A172 (cell line): Measurements from ENCODE around the gene PREPL. TPM values are rescaled to one million over a fixed set of nuclear protein-coding genes. Genes with fewer than 3 reads are reported as not detected.
A peak's percentile ranks its signal among the peaks of the same experiment; 100 is the strongest.

ENCODE experiments used
- DNase-seq: peaks from one replicate; pipeline ENCODE4 v3.0.0-alpha.2; 2015; ENCODE audit warnings: low spot score
- total RNA-seq: library from RNA; depleted of rRNA; stranded (reverse); fragments of >200 nt; shearing (Covaris generic); gene quantifications from 2 replicates; pipeline ENCODE4 v1.2.3, GENCODE V29; 2014

PREPL gene
- total RNA-seq, 1 experiment from 2014 or later: 62.7 TPM

DNA sequence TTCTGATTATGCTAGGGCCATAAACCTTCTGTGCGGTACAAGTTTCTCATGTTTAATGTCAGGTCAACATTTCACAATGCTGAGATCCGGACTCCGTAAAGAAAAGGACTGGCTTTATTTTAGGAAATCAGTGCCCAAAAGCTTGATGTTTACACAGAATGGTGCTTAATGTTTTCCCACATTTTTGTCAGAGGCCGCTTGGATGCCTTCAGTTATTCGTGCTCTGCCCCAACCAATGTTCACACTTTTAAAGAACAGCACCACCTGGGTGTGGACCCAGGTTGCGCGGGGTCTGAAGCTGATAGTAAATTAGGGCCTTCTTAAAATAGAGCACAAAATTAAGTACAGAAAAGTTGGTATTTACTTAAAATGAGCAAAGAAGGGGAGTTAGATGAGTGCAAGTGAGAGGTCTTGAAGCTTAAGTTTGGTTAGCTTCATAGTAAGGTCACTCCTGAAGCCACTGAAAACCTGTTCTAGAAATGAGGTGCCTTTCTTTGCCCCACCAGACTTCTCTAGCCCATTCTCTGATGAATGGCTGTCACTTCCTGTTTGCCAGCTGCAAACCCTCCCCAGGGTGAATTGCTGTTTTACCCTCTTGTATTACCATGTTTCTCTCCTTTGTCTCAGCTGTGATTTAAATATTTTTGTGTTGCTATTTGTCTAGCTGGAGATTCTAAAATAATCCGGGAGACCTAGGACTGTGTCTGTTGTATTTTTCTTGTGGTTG, 65.5 kb downstream of the PREPL start:
- no peak for DNase-seq

DNA sequence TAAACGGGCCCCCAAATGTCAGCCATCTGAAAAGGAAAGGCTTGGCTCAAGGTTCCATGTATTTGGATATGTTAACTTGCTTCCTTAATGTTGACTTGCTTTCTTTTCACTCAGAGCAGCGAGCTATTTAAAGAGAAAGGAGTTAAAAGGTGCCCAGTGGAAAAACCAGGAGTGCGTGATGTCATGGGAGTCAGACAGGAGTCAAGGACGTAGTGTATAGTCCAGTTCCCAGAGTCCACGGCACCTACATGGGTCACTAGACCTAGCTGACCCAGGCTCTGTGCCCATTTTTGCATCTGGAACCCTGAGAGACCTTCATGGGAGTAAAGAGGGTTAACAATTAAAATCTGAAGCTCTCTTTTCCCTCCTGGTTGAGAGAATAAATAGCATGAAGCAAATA, 66.2 kb downstream of the PREPL start:
- DNase-seq: no peak

DNA sequence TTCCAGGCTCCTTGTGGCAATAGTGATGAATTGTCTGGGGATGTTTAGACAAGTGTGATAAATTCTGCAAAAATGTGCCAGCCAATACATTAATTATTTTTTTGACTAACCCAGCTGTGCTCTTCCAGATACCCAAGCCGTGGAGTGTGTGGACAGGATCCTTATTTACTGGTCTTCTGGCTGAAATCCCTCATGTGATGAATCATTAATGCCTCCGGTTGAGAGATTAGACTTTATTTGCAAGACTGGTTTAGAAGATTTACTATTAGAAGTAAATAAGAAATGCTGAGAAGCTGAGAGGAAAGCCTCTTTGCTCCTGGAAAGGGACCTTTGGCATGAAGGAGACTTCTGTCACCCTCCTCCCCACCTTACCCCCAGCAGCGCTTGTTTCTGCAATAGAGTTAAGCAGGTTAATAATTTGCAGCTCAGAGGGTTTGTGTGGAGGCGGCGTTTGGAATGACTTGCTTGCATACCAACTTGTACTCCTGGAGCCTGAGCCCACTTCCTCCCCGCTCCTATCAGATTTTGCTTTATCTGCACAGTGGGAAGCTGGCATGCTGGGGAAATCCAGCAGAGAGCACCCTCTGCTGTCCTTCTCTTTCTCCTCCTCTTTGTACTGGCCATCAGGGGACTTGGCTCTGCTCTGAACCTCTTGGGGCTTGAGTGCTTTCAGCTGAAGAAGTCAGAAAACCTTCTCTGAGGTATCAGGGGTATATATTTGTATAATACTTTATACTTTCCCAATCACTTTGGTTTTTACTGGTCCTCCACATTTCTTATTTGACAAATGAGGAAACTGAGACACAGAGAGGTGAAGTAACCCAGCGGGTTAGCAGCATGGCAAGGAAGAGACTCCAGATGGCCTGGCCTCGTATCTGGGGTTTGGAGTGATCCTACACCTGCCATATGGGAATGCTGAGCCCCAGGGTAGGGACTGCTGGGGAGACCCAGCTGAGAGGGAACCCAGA, 69.7 kb downstream of the PREPL start:
- DNase-seq: peak; percentile 96

DNA sequence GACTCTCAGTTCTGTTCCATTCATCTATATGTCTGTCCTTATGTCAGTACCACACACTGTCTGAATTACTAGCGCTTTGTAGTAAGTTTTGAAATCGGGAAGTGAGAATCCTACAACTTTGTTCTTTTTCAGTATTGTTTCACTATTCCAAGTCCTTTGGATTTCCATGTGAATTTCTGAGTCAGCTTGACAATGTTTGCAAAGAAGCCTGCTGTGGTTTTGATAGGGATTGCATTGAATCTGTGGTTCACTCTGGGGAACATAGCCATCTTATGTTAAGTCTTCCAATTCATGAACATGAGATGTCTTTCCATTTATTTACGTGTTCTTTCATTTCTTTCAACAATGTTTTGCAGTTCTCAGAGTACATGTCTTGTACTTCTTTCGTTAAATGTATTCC, 71.0 kb downstream of the PREPL start:
- DNase-seq: peak; percentile 63

DNA sequence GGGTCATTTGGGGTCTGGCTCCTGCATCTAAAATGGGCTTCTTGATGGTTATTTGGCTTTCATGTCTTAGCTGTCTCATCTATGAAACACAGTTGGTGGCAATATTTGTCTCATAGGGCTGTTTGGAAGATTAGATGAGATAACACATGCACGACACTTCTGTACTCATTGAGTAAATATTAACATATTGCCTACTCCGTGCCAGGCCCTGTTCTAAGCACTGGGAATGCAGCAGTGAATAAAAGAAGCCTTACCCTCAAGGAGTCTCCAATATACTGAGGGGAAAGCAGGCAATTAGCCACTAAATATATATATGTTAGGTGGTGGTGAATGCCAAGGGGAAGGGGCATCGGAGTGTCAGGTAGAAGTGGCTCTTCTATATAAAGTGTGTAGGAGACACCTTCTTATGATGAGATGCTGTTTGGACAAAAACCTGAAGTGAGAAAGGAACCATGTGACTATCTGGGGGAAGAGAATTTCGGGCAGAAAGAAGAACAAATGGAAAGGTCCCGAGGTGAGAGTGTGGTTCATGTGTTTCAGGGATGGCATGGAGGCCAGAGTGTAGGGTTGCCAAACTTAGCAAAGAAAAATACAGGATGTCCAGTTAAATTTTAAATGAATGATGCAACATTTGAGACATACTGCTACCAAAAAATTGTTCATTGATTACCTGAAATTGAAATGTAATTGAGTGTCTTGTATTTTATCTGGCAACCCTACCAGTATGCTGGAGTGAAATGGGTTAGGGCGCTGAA, 74.2 kb downstream of the PREPL start:
- no peak for DNase-seq

DNA sequence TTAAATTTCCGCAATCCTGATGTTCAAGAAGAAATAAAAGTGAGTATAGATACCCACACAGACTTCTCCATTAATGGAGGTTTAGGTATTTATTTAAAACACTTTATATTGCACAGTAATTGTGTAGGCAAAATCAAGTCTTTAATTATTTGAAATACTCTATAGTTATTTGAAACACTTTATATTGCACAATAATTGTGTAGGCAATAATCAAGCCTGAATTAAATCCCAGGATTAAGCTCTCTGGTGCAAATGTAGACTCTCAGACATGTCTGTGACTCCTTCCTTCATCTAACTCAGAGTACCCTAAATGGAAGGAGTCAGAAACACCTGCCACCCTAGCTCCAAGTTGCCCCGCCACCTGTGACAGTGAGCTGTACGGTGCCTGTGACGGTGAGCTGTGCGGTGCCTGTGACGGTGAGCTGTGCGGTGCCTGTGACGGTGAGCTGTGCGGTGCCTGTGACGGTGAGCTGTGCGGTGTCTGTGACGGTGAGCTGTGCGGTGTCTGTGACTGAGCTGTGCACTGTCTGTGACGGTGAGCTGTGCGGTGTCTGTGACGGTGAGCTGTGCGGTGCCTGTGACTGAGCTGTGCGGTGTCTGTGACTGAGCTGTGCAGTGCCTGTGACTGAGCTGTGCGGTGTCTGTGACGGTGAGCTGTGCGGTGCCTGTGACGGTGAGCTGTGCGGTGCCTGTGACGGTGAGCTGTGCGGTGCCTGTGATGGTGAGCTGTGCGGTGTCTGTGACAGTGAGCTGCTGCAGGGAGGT, 75.0 kb downstream of the PREPL start:
- no peak for DNase-seq

DNA sequence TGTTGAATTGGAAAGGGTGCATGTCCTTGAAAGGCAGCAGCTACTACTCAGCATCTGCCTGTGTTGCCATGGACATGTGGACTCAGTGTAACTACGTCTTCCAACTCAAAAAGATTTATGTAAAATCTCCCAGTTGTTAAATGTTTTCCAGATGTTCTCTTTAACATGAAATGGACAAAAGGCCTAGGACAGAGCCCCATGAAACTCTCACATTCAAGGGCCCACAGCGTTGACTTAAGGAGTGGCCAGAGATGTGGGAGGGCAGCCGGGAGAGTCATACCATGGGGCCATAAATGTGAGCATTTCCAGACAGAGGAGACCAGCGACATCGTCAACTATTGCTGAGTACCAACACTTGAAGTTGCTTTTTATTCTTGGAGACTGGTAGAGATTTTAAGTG, 76.1 kb downstream of the PREPL start:
- DNase-seq: no peak

- no peak for DNase-seq
These were observed 78.1 kb downstream of the PREPL start for GRCh38 chr2:44283116-44283666.

- no peak for DNase-seq
These were observed 80.4 kb downstream of the PREPL start for GRCh38 chr2:44280869-44281268.

DNA sequence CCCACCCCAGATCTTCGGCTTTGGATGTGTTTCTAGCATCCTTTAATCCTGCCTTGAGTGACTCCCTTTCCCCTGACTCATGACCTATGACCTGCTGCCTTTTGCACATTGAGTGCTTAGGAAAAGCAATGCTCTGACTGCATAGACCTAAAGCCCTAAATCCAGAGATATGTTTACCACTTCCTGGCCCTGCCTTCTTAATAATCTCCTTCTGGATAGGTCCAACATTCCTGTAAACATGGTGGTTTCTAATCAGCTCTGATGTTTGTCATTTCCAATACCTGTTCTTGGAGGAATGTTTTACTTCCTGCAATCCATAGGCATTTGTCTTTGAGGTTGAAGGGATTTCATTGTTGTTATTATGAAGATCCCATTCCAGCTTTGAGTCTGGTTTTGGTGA, 83.8 kb downstream of the PREPL start:
- DNase-seq: no peak

- peak; percentile 76 for DNase-seq
These were observed 85.4 kb downstream of the PREPL start for GRCh38 chr2:44275927-44276303.

DNA sequence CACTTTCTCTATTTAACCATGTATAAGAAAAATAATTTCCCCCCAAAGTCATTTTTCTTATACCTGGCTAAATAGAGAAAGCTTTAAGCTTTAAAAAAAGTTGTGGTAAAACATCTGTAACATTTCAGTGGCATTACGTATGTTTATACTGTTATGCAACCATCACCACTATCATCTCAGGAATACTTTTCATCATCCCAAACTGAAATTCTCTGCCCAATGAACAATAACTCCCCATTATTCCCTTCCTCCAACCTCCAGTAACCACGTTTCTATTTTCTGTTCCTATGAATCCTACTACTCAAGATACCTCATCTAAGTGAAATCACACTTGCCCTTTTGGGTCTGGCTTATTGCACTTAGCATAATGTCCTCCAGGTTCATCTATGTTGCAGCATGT, 87.7 kb downstream of the PREPL start:
- no peak for DNase-seq

DNA sequence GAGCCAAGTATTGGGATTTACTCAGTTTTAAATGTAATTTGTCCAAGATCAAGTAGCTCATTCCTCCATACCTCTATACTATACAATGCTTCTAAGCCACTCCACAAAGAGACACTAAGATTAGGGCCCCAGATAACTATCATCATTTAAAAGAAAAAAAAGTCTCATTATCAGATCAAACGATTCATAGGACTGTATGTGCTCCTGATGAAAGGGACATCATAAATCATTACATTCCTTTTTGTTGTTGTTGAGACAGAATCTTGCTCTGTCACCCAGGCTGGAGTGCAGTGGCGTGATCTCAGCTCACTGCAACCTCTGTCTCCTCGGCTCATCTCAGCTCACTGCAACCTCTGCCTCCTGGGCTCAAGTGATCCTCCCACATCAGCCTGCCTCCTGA, 88.2 kb downstream of the PREPL start:
- DNase-seq: no peak

DNA sequence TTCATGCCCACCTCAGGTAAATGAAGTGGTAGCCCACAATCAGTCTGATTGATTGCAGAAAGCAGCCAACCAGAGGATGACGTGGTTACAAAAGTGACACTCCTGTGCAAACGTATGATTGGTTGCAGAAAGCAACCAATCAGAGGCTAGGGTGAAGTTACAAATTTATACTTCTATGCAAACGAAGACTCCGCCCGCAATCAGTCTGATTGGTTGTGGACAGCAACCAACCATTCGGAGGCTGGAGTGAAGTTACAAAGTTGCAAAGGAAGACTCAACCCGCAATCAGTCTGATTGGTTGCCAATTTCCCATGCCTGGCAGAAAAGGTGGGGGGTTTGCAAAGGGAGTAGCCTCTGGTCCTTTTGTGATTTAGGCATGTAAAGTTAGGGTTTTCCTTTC, 90.0 kb downstream of the PREPL start:
- DNase-seq: no peak

DNA sequence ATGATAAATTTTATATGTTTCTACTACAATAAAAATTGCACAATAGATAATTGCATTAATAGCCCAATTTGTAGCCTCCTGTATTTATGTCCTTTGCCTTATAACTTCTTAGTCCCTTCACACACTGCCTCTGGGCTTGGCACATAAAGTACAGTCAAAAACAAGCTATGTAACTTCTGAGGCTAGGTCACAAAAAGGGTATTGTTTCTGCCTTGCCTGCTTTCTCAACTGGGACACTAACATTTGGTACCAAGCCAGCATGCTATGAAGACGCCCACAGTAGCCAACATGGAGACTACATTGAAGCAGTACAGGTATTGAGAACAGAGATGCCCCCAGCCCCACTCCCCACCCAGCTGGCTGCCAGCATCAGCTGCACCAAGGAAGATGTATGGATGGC, 91.5 kb downstream of the PREPL start:
- DNase-seq: no peak

DNA sequence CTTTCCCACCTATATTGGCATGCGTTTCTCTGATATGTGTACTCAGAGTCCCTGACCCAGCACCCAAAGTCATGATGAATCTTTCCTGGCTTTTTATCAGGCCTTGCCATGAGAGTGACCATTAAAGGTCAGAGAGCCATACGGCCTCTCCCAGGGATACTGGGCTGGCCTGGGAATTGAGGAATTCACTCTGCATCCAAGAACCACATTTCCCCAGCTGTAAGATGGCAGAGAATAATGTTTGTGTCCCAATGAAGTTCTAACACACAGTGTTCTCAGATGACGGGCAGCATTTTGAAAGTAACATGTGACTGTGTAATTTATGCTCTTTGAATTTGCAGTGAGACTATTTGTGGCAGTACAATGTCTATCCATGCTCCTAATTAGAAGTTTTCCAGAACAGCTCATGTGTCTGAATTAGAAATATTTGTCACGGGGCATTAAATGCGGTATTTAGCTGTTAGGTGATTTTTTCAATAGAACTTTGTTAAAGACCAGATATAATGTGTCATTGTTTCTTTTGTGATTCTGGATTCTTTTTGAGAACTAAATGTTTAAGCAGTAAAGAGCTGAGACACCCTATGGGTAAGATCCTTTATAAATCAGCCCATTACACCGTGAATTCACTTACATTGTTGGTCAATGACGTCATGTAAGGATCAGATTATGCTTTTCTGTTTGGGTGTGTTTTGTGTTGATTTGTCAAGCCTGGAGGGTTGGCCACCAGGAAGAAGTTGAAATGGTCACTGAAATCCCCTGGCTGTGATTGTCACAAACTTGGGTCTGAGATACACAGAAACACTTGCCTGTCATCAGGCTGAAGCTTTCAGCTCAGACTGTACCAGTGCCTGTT, 93.3 kb downstream of the PREPL start:
- peak; percentile 70 for DNase-seq
